PC-3 (cell line): ENCODE data around the gene KCNH4. TPM values are rescaled to one million over a fixed set of nuclear protein-coding genes. Genes with fewer than 3 reads are reported as not detected.
"Not testable (repeated sequence)": the region's sequence is repeated elsewhere in the genome, so short reads cannot be mapped to it uniquely, and the experiment has no call there.

Source experiments
- ATAC-seq: fragments of 200-7000 bp; cut with Tn5 transposase; 2 replicates; pipeline ENCODE4 v1.9.1; 2020; ENCODE audit warnings: mild to moderate bottlenecking, moderate library complexity
- BruUV-seq: library from RNA; stranded (reverse); fragments of 400-500 nt; replicated peaks from 2 replicates; lab custom pipeline; 2021; lab: Mats Ljungman, UMichigan
- CTCF ChIA-PET: fragments of 300-600 bp; sonication (Branson Sonifier 250); formaldehyde crosslinking; loops from one replicate; lab custom pipeline; 2022; ENCODE audit warnings: antibody characterized with exemption; lab: Charles Lee
- POLR2A ChIA-PET: fragments of 300-600 bp; sonication (Branson Sonifier 250); formaldehyde crosslinking; loops from one replicate; lab custom pipeline; 2022; ENCODE audit warnings: antibody characterized with exemption; ENCODE audit not compliant: unreplicated experiment; lab: Charles Lee
- DNase-seq: peaks from one replicate; pipeline ENCODE4 v3.0.0-alpha.2; 2015
- H2AFZ ChIP-seq: fragments of 300-600 bp; sonication (generic); 2 replicates; pipeline ENCODE4 v1.6.0; 2016; ENCODE audit warnings: antibody characterized with exemption, low read length
- H3F3A ChIP-seq: fragments of 300-600 bp; sonication (generic); one replicate; pipeline ENCODE4 v1.6.0; 2017; ENCODE audit warnings: antibody characterized with exemption, low read length, control low read depth, mild to moderate bottlenecking; ENCODE audit not compliant: unreplicated experiment
- H3K27ac ChIP-seq: fragments of 300-600 bp; sonication (generic); 2 replicates; pipeline ENCODE4 v1.5.1; 2016; ENCODE audit warnings: mild to moderate bottlenecking, low read length
- H3K27me3 ChIP-seq: fragments of 300-600 bp; sonication (generic); 2 replicates; pipeline ENCODE4 v1.6.1; 2016; ENCODE audit warnings: low read length, mixed read lengths
- H3K36me3 ChIP-seq: fragments of 300-600 bp; sonication (generic); 2 replicates; pipeline ENCODE4 v1.6.1; 2016; ENCODE audit warnings: low read depth, mixed run types, low read length, mixed read lengths
- H3K4me1 ChIP-seq: fragments of 300-600 bp; sonication (generic); 2 replicates; pipeline ENCODE4 v1.5.1; 2016; ENCODE audit warnings: low read length; ENCODE audit not compliant: insufficient read depth
- H3K4me2 ChIP-seq: fragments of 300-600 bp; sonication (generic); 2 replicates; pipeline ENCODE4 v1.6.0; 2016; ENCODE audit warnings: low read length
- H3K4me3 ChIP-seq: fragments of 300-600 bp; sonication (generic); 2 replicates; pipeline ENCODE4 v1.5.1; 2016; ENCODE audit warnings: mild to moderate bottlenecking, low read length, mixed read lengths
- H3K79me2 ChIP-seq: fragments of 300-600 bp; sonication (generic); 2 replicates; pipeline ENCODE4 v1.6.1; 2017; ENCODE audit warnings: low read length, mixed read lengths
- H3K9ac ChIP-seq: fragments of 300-600 bp; sonication (generic); 2 replicates; pipeline ENCODE4 v1.6.0; 2016; ENCODE audit warnings: mild to moderate bottlenecking, low read length
- H3K9me2 ChIP-seq: fragments of 300-600 bp; sonication (generic); replicated peaks from 2 replicates; pipeline ENCODE4 v1.6.1; 2016; ENCODE audit warnings: mixed run types, low read length, mixed read lengths
- H3K9me3 ChIP-seq: fragments of 300-600 bp; sonication (generic); 2 replicates; pipeline ENCODE4 v1.6.1; 2016; ENCODE audit warnings: low read length, mixed read lengths
- H4K20me1 ChIP-seq: fragments of 300-600 bp; sonication (generic); 2 replicates; pipeline ENCODE4 v1.6.1; 2016; ENCODE audit warnings: low read length, mixed read lengths
- CTCF ChIP-seq: fragments of 300-600 bp; sonication (generic); conservative IDR thresholded peaks from 2 replicates; pipeline ENCODE4 v1.5.1; 2017; ENCODE audit warnings: antibody characterized with exemption, low read depth, mild to moderate bottlenecking, low read length
- EZH2 ChIP-seq: fragments of 300-600 bp; sonication (generic); IDR thresholded peaks from one replicate; pipeline ENCODE4 v1.6.1; 2017; ENCODE audit warnings: antibody characterized with exemption, mild to moderate bottlenecking, low read length; ENCODE audit not compliant: unreplicated experiment
- EZH2phosphoT487 ChIP-seq: fragments of 300-600 bp; sonication (generic); IDR thresholded peaks from 2 replicates; pipeline ENCODE4 v1.6.1; 2018; ENCODE audit warnings: mild to moderate bottlenecking, antibody characterized with exemption, low read length, borderline replicate concordance
- intact Hi-C: fragments of 100-400 bp; cut with micrococcal nuclease; formaldehyde crosslinking; loops from 2 replicates; pipeline ENCODE4 v1.9.0; 2023
- total RNA-seq: library from RNA; depleted of rRNA; stranded (reverse); fragments of >200 nt; gene quantifications from 2 replicates; pipeline ENCODE4 v1.2.3, GENCODE V29; 2014

KCNH4 gene
- total RNA-seq, 1 experiment from 2014 or later, result not detected

GRCh38 chr17:42187833-42188232, 6.9 kb upstream of the KCNH4 start:
- Histone ChIP-seq H3K79me2 (no peaks in the 10 kb centered on the region), H3K4me2 (no peak overlapping the region), H3K27ac (no peak overlapping the region), H3K4me3 (no peak overlapping the region), H3K9ac (no peak overlapping the region), H3K36me3 (no peaks in the 10 kb centered on the region), H4K20me1 (no peaks in the 10 kb centered on the region), H3K9me3 (no peaks in the 10 kb centered on the region), H3K4me1 (no peaks in the 10 kb centered on the region), H3K9me2 (no peaks in the 10 kb centered on the region), H3K27me3 (no peaks in the 10 kb centered on the region), H2AFZ (no peak overlapping the region), H3F3A (no peaks in the 10 kb centered on the region)
- POLR2A ChIA-PET, result no interaction called here
- TF ChIP-seq CTCF (no peak), EZH2 (no peak), EZH2phosphoT487 (no peak)
- intact Hi-C loops, result no loop called here
- no TSS peak for BruUV-seq
- DNase-seq, result no peak
- ATAC-seq, result no peak
- CTCF ChIA-PET, result no interaction called here

GRCh38 chr17:42186191-42186590, 5.2 kb upstream of the KCNH4 start:
- ATAC-seq, CTCF ChIA-PET, H3K4me2 ChIP-seq, BruUV-seq, H3K9me2 ChIP-seq, H3K9ac ChIP-seq, DNase-seq, H3K4me1 ChIP-seq, H3K27ac ChIP-seq, H4K20me1 ChIP-seq, H3K79me2 ChIP-seq, H3K27me3 ChIP-seq, H3K4me3 ChIP-seq, POLR2A ChIA-PET, H3K9me3 ChIP-seq, H3F3A ChIP-seq, H3K36me3 ChIP-seq, H2AFZ ChIP-seq, intact Hi-C loops: not testable (repeated sequence)

GRCh38 chr17:42185621-42185930, 4.6 kb upstream of the KCNH4 start:
- no peaks in the 10 kb centered on the region for H3K4me1 ChIP-seq
- H2AFZ ChIP-seq, result no peak overlapping the region
- H3F3A ChIP-seq, result no peaks in the 10 kb centered on the region
- BruUV-seq, result no TSS peak
- intact Hi-C loops, result no loop called here
- no peaks in the 10 kb centered on the region for H3K27me3 ChIP-seq
- H3K9me2 ChIP-seq, result no peaks in the 10 kb centered on the region
- H3K9ac ChIP-seq, result no peak overlapping the region
- CTCF ChIA-PET, result no interaction called here
- no peaks in the 10 kb centered on the region for H3K9me3 ChIP-seq
- H3K4me2 ChIP-seq, result no peak overlapping the region
- DNase-seq (no peak), ATAC-seq (no peak)
- no peak overlapping the region for H3K4me3 ChIP-seq
- H3K36me3 ChIP-seq, result no peaks in the 10 kb centered on the region
- H3K79me2 ChIP-seq, result no peaks in the 10 kb centered on the region
- no peak overlapping the region for H3K27ac ChIP-seq
- no peaks in the 10 kb centered on the region for H4K20me1 ChIP-seq
- TF ChIP-seq EZH2 (no peak), CTCF (no peak), EZH2phosphoT487 (no peak)
- POLR2A ChIA-PET, result no interaction called here
